ENCODE results near the gene EXTL1. TPM values are rescaled to one million over a fixed set of nuclear protein-coding genes. Genes with fewer than 3 reads are reported as not detected.

The EXTL1 gene
- polyA plus RNA-seq, 1 of the 3 experiments (the other 2 are of a cell fraction): 0.58 TPM

DNA sequence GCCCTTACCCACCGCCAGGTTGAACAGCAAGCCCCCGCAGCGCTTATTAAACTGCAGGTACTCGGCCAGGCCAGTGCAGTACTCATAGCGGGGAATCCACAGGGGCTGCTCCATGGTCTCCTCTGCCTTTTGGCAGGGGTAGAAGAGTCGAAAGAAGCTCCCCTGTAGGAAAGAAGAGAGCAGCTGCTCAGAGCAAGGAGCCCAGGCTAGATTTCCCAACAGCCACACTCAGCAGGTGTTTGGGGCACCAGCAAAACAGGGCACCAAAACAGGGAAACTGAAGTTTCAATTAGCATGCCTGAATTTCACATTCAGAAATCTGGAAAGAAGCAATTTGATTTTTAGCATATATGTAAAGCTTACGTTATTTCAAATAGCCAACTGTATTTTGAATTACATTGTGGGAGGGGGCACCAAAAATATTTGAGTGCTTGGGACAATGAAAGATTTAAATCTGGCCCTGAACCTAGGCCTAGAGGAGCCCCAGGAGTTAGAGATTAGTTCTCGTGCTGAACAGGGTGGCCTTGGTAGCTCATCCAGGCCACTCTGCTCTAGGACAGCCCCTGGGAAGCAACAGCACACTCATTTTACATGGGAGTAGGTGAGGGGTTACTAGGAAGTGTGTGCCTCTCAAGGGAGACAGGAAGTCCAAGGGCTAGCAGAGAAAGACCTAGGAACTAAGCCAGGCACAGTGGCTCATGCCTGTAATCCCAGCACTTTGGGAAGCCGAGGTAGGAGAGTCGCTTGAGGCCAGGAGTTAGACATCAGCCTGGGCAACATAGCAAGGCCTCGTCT is 31.9 kb upstream of the EXTL1 start:
- H3K79me2 ChIP-seq (ENCODE audit: insufficient read depth): no peaks in the 10 kb centered on the region
- H3K9ac ChIP-seq: no peak overlapping the region
- no peaks in the 10 kb centered on the region for H3F3A ChIP-seq (replicated peaks; ENCODE audit: insufficient read depth)
- peaks cover 10 to 26% of the 10 kb centered on the region in 2 experiments for H3K36me3 ChIP-seq (replicated peaks in 1 of 2; ENCODE audit: control insufficient read depth in 1 of 2, insufficient read depth in 2 of 2, low read length in 1 of 2)
- ChIA-PET POLR2A (no interaction called here), CTCF (interaction anchor here (1.0 to 6.7 kb wide), 3 partner anchors 8 to 94 kb away, joined by 3 to 34 read pairs (median 4); partner anchors contain the start of gene PAFAH2)
- H3K4me1 ChIP-seq (ENCODE audit: control insufficient read depth in 1 of 2, insufficient read depth in 2 of 2, low read depth in 1 of 2, low read length in 1 of 2): peaks cover 0 to 6% of the 10 kb centered on the region in 2 experiments; a peak in 2 of 4 replicates
- no peak for DNase-seq
- H2AFZ ChIP-seq (ENCODE audit: low read depth): no peak overlapping the region
- H3K27ac ChIP-seq (ENCODE audit: low read depth in 2 of 2, low read length in 1 of 2): no peak overlapping the region
- H4K20me1 ChIP-seq (ENCODE audit: insufficient read depth): no peaks in the 10 kb centered on the region
- no peaks in the 10 kb centered on the region for H3K27me3 ChIP-seq (ENCODE audit: insufficient read depth)
- WGBS (ENCODE audit: low lambda C conversion rate): 94% methylated on average over 6 of the region's 11 CpGs
- no peaks in the 10 kb centered on the region for H3K9me3 ChIP-seq
- TF ChIP-seq RFX5 (IDR thresholded peaks at IDR 0.05; ENCODE audit: low read length): no peak
- TF ChIP-seq EZH2phosphoT487 (IDR thresholded peaks at IDR 0.05; ENCODE audit: borderline replicate concordance, low read depth): no peak
- TF ChIP-seq JUND (IDR thresholded peaks at IDR 0.05): no peak
- TF ChIP-seq, protein P1, sequence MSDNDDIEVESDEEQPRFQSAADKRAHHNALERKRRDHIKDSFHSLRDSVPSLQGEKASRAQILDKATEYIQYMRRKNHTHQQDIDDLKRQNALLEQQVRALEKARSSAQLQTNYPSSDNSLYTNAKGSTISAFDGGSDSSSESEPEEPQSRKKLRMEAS (IDR thresholded peaks at IDR 0.05; ENCODE audit: low read depth): no peak
- TF ChIP-seq MXI1 (IDR thresholded peaks at IDR 0.05; ENCODE audit: low read depth, low read length): no peak
- no peak for TF ChIP-seq TAF1 (IDR thresholded peaks at IDR 0.05; ENCODE audit: borderline replicate concordance, low read depth, low read length)
- TF ChIP-seq YY1 (IDR thresholded peaks at IDR 0.05; ENCODE audit: low read depth): no peak
- no peak for TF ChIP-seq NFIC (IDR thresholded peaks at IDR 0.05; ENCODE audit: borderline replicate concordance)
- TF ChIP-seq FOXJ3 (CRISPR knock-in tag; IDR thresholded peaks at IDR 0.05): no peak
- no peak for TF ChIP-seq TCF12 (IDR thresholded peaks at IDR 0.05)
- no peak for TF ChIP-seq POLR2AphosphoS5 (IDR thresholded peaks at IDR 0.05; ENCODE audit: low read depth, low read length)
- TF ChIP-seq FOSL2 (IDR thresholded peaks at IDR 0.05; ENCODE audit: borderline replicate concordance, low read depth): no peak
- TF ChIP-seq FOXM1 (IDR thresholded peaks at IDR 0.05; ENCODE audit: low read depth): no peak
- TF ChIP-seq TEAD4 (IDR thresholded peaks at IDR 0.05; ENCODE audit: borderline replicate concordance, insufficient read depth): no peak
- no peak for TF ChIP-seq SIN3A (IDR thresholded peaks at IDR 0.05; ENCODE audit: borderline replicate concordance, low read depth, low read length)
- no peak overlapping the region for H3K4me3 ChIP-seq (ENCODE audit: low read depth in 2 of 2, low read length in 1 of 2)
- no peaks in the 10 kb centered on the region for H3K9me2 ChIP-seq
- H3K4me2 ChIP-seq: no peak overlapping the region

DNA sequence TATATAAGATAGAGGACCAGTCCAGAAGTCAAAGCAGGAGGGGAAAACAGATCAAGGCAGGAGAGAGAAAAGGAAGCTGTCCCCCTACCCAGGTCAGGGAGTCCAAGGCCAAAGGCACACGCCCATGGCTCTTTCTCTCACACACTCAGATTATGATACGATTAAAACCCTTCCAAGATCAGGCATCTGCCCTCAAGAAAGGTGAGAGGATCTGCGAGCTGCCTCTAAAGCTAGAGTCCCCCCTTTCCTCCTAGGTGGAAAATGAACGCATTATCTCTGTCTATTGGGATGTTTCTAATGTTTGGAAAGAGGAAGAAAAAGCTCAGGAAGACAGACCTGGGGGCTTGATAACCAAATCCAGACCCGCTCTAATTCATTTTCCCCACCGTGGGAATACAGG is 31.3 kb upstream of the EXTL1 start:
- peaks cover 0 to 6% of the 10 kb centered on the region in 2 experiments; a peak in 2 of 4 replicates for H3K4me1 ChIP-seq (ENCODE audit: control insufficient read depth in 1 of 2, insufficient read depth in 2 of 2, low read depth in 1 of 2, low read length in 1 of 2)
- no peak overlapping the region for H2AFZ ChIP-seq (ENCODE audit: low read depth)
- H4K20me1 ChIP-seq (ENCODE audit: insufficient read depth): no peaks in the 10 kb centered on the region
- H3K9ac ChIP-seq: no peak overlapping the region
- no peak overlapping the region for H3K4me2 ChIP-seq
- WGBS (ENCODE audit: low lambda C conversion rate): 91% methylated on average over 6 of the region's 6 CpGs
- H3K79me2 ChIP-seq (ENCODE audit: insufficient read depth): no peaks in the 10 kb centered on the region
- no peaks in the 10 kb centered on the region for H3K27me3 ChIP-seq (ENCODE audit: insufficient read depth)
- POLR2A ChIA-PET: no interaction called here
- H3K9me2 ChIP-seq: no peaks in the 10 kb centered on the region
- H3F3A ChIP-seq (replicated peaks; ENCODE audit: insufficient read depth): no peaks in the 10 kb centered on the region
- CTCF ChIA-PET: interaction anchor here (0.6 to 6.7 kb wide), 6 partner anchors 7 to 95 kb away, joined by 3 to 34 read pairs (median 4); partner anchors contain the start of gene PAFAH2
- H3K9me3 ChIP-seq: no peaks in the 10 kb centered on the region
- peaks cover 10 to 24% of the 10 kb centered on the region in 2 experiments for H3K36me3 ChIP-seq (replicated peaks in 1 of 2; ENCODE audit: control insufficient read depth in 1 of 2, insufficient read depth in 2 of 2, low read length in 1 of 2)
- no peak overlapping the region for H3K4me3 ChIP-seq (ENCODE audit: low read depth in 2 of 2, low read length in 1 of 2)
- H3K27ac ChIP-seq (ENCODE audit: low read depth in 2 of 2, low read length in 1 of 2): no peak overlapping the region
- no peak for DNase-seq
- TF ChIP-seq, protein P2, sequence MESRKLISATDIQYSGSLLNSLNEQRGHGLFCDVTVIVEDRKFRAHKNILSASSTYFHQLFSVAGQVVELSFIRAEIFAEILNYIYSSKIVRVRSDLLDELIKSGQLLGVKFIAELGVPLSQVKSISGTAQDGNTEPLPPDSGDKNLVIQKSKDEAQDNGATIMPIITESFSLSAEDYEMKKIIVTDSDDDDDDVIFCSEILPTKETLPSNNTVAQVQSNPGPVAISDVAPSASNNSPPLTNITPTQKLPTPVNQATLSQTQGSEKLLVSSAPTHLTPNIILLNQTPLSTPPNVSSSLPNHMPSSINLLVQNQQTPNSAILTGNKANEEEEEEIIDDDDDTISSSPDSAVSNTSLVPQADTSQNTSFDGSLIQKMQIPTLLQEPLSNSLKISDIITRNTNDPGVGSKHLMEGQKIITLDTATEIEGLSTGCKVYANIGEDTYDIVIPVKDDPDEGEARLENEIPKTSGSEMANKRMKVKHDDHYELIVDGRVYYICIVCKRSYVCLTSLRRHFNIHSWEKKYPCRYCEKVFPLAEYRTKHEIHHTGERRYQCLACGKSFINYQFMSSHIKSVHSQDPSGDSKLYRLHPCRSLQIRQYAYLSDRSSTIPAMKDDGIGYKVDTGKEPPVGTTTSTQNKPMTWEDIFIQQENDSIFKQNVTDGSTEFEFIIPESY (IDR thresholded peaks at IDR 0.05; ENCODE audit: borderline replicate concordance, low read depth): no peak
- TF ChIP-seq CHD2 (IDR thresholded peaks at IDR 0.05; ENCODE audit: low read length, partially characterized antibody): no peak
- no peak for TF ChIP-seq EZH2phosphoT487 (IDR thresholded peaks at IDR 0.05; ENCODE audit: borderline replicate concordance, low read depth)
- no peak for TF ChIP-seq SMC3 (IDR thresholded peaks at IDR 0.05; ENCODE audit: low read depth, low read length)
- no peak for TF ChIP-seq FOSL2 (IDR thresholded peaks at IDR 0.05; ENCODE audit: borderline replicate concordance, low read depth)
- TF ChIP-seq GATA2 (CRISPR knock-in tag; IDR thresholded peaks at IDR 0.05): no peak
- no peak for TF ChIP-seq POLR2AphosphoS5 (IDR thresholded peaks at IDR 0.05; ENCODE audit: low read depth, low read length)
- TF ChIP-seq, protein P3, sequence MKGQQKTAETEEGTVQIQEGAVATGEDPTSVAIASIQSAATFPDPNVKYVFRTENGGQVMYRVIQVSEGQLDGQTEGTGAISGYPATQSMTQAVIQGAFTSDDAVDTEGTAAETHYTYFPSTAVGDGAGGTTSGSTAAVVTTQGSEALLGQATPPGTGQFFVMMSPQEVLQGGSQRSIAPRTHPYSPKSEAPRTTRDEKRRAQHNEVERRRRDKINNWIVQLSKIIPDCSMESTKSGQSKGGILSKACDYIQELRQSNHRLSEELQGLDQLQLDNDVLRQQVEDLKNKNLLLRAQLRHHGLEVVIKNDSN (IDR thresholded peaks at IDR 0.05; ENCODE audit: borderline replicate concordance, low read depth): no peak
- TF ChIP-seq GABPA (IDR thresholded peaks at IDR 0.05; ENCODE audit: low read depth): no peak
- no peak for TF ChIP-seq NFIC (IDR thresholded peaks at IDR 0.05; ENCODE audit: borderline replicate concordance)
- TF ChIP-seq, protein P1 (IDR thresholded peaks at IDR 0.05; ENCODE audit: low read depth): no peak
- TF ChIP-seq TAF1 (IDR thresholded peaks at IDR 0.05; ENCODE audit: borderline replicate concordance, low read depth, low read length): no peak
- TF ChIP-seq EP300 (IDR thresholded peaks at IDR 0.05; ENCODE audit: borderline replicate concordance in 1 of 2, low read depth in 1 of 2, low read length in 1 of 2): no peak
- TF ChIP-seq FOXM1 (IDR thresholded peaks at IDR 0.05; ENCODE audit: low read depth): no peak
- no peak for TF ChIP-seq TEAD4 (IDR thresholded peaks at IDR 0.05; ENCODE audit: borderline replicate concordance, insufficient read depth)

Data from SK-N-SH (cell line).